Activated B cell treated with CpG ODN at 0.5 μM for 24 hours (primary cell): ENCODE measurements around the gene TM2D3. TPM values are rescaled to one million over a fixed set of nuclear protein-coding genes. Genes with fewer than 3 reads are reported as not detected.
"Not testable (repeated sequence)": the region's sequence is repeated elsewhere in the genome, so short reads cannot be mapped to it uniquely, and the experiment has no call there.

ENCODE experiments used
- ATAC-seq: fragments of 200-7000 bp; cut with Tn5 transposase; one replicate; pipeline ENCODE4 v1.10.0; 2021; ENCODE audit warnings: low read depth, mild to moderate bottlenecking, moderate library complexity
- CTCF ChIA-PET: fragments of 350-600 bp; sonication (Branson Sonifier 250); formaldehyde crosslinking; loops from one replicate; lab custom pipeline; 2021; ENCODE audit warnings: antibody characterized with exemption; lab: Charles Lee
- POLR2A ChIA-PET: fragments of 350-600 bp; sonication (Branson Sonifier 250); formaldehyde crosslinking; loops from one replicate; lab custom pipeline; 2021; ENCODE audit warnings: antibody characterized with exemption; lab: Charles Lee
- DNase-seq: peaks from one replicate; pipeline ENCODE4 v3.0.0; 2022
- H3K27ac Mint-ChIP-seq: one replicate; pipeline ENCODE4 v1.8.0; 2020; ENCODE audit warnings: mixed read lengths
- H3K27me3 Mint-ChIP-seq: one replicate; pipeline ENCODE4 v1.8.0; 2021; ENCODE audit warnings: mixed read lengths
- H3K36me3 Mint-ChIP-seq: one replicate; pipeline ENCODE4 v1.8.0; 2021; ENCODE audit warnings: low read depth, mixed read lengths
- H3K4me1 Mint-ChIP-seq: one replicate; pipeline ENCODE4 v1.8.0; 2021; ENCODE audit warnings: mixed read lengths
- H3K4me3 Mint-ChIP-seq: one replicate; pipeline ENCODE4 v1.8.0; 2020; ENCODE audit warnings: mild to moderate bottlenecking, mixed read lengths
- H3K9me3 Mint-ChIP-seq: one replicate; pipeline ENCODE4 v1.8.0; 2020; ENCODE audit warnings: mixed read lengths
- intact Hi-C: fragments of 100-400 bp; cut with micrococcal nuclease; formaldehyde crosslinking; loops from one replicate; pipeline ENCODE4 v1.15.1; 2024
- total RNA-seq: library from RNA; stranded (reverse); gene quantifications from 2 replicates; pipeline ENCODE4 v1.2.3, GENCODE V29; 2022
- TF ChIP-seq, protein P1 (sequence below): fragments of 200-600 bp; IDR thresholded peaks from one replicate; pipeline ENCODE4 v1.8.0; 2022; ENCODE audit warnings: antibody characterized with exemption, mild to moderate bottlenecking

Gene TM2D3
- total RNA-seq, 1 donor from 2014 or later, result 49.9 TPM

DNA sequence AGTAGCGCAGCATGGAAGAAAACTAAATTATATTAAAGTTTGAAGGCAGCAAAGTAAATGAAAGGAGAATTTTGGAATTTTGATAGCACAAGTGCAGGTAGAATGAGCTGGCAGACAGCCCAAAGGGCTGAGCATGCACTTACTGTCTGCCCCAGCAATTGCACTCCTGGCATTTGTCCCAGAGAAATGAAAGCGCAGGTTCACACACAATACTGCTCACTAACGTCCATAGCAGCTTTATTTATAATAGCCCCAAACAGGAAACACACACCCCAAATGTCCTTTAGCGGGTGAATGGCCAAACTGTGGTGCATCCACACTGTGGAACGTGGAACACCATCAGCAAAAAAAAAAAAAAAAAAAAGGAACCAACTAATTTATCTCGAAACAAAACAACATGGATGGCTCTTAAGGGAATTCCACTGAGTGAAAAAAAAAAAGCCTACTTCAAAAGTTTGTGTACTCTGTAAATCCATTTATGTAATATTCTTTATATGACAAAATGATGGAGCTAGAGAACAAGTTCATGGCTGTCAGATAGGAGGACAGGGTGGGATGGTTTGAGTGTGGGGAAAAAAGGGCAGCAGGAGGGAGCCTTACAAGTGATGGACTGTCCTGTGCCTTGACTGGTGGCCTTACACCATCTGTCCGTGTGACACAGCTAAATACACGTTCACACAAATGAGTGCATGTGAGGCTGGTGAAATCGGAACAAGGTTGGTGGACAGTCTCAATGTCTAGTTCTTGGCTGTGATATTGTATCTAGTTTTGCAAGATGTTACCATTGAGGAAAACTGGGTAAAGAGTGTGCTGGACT lies 6.0 kb upstream of the TM2D3 start:
- H3K27ac Mint-ChIP-seq, result no peak overlapping the region
- H3K4me1 Mint-ChIP-seq, result peaks cover 11% of the 10 kb centered on the region
- TF ChIP-seq, protein P1, sequence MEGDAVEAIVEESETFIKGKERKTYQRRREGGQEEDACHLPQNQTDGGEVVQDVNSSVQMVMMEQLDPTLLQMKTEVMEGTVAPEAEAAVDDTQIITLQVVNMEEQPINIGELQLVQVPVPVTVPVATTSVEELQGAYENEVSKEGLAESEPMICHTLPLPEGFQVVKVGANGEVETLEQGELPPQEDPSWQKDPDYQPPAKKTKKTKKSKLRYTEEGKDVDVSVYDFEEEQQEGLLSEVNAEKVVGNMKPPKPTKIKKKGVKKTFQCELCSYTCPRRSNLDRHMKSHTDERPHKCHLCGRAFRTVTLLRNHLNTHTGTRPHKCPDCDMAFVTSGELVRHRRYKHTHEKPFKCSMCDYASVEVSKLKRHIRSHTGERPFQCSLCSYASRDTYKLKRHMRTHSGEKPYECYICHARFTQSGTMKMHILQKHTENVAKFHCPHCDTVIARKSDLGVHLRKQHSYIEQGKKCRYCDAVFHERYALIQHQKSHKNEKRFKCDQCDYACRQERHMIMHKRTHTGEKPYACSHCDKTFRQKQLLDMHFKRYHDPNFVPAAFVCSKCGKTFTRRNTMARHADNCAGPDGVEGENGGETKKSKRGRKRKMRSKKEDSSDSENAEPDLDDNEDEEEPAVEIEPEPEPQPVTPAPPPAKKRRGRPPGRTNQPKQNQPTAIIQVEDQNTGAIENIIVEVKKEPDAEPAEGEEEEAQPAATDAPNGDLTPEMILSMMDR, result no peak
- intact Hi-C loops, result no loop called here
- no peaks in the 10 kb centered on the region for H3K9me3 Mint-ChIP-seq
- no peak overlapping the region for H3K4me3 Mint-ChIP-seq
- ATAC-seq, result no peak
- peaks cover 27% of the 10 kb centered on the region for H3K36me3 Mint-ChIP-seq
- ChIA-PET CTCF (no interaction called here), POLR2A (no interaction called here)
- no peaks in the 10 kb centered on the region for H3K27me3 Mint-ChIP-seq
- DNase-seq, result no peak

DNA sequence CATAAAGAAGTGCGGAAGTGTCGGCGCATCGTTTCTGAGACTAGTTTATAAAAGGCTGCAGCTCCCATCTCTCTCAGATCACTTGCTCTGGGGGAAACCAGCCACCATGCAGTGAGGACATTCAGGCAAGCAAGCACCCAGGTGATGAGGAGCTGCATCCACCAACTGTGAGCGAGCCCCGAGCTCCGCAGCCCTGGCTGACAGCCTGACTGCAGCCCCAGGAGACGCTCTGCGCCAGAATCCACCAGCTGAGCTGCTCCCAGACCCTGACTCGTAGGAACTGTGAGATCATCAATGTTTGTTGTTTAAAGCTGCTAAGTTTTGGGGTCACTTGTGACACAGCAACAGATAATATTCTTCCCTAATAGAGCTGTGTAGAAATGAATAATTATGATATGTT lies 5.0 kb upstream of the TM2D3 start:
- ChIA-PET CTCF (no interaction called here), POLR2A (no interaction called here)
- Mint-ChIP-seq H3K4me3 (no peak overlapping the region), H3K36me3 (peaks cover 24% of the 10 kb centered on the region), H3K9me3 (no peaks in the 10 kb centered on the region), H3K4me1 (peaks cover 17% of the 10 kb centered on the region), H3K27me3 (no peaks in the 10 kb centered on the region), H3K27ac (no peak overlapping the region)
- TF ChIP-seq, protein P1, result no peak
- ATAC-seq, result no peak
- intact Hi-C loops, result no loop called here
- DNase-seq, result no peak

DNA sequence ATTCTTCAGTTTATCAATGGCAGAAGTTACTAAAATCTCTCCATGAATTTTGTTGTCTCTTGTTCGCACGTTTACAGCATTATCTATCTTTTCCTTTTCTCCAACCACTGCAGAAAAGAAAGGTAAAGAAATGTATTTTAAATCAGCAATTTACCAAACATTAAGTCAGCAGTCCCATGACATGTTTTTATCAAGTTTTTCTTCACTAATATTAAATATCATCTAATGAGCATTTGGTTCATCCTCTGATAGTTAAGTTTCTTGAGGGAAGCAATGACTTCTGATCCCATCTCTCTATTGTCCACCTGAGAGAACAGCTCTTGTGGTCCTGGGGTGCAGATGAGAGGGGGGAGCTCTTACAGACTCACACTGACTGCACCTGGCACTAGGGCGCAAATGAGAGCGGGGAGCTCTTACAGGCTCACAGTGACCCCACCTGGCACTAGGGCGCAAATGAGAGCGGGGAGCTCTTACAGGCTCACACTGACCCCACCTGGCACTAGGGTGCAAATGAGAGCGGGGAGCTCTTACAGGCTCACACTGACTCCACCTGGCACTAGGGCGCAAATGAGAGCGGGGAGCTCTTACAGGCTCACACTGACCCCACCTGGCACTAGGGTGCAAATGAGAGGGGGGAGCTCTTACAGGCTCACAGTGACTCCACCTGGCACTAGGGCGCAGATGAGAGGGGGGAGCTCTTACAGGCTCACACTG lies 2.6 kb upstream of the TM2D3 start:
- not testable (repeated sequence) for H3K9me3 Mint-ChIP-seq, DNase-seq, H3K36me3 Mint-ChIP-seq, ATAC-seq, H3K27me3 Mint-ChIP-seq
- Mint-ChIP-seq H3K27ac (peak overlapping the region; percentile 50), H3K4me3 (peak overlapping the region; percentile 45), H3K4me1 (peaks cover 38% of the 10 kb centered on the region)
- POLR2A ChIA-PET, result interaction anchor here (0.7 to 4.3 kb wide), 3 partner anchors 69 to 366 kb away, joined by 3 to 29 read pairs (median 4); partner anchors contain the start of gene SNRPA1
- CTCF ChIA-PET, result interaction anchor here (0.7 to 1.4 kb wide), 6 partner anchors 13 to 379 kb away, joined by 3 to 5 read pairs (median 4); partner anchors contain the start of gene SNRPA1
- intact Hi-C loops, result loop anchor here (5.0 kb wide), 1 partner anchor 647 kb away; no protein-coding TSS in a partner anchor

DNA sequence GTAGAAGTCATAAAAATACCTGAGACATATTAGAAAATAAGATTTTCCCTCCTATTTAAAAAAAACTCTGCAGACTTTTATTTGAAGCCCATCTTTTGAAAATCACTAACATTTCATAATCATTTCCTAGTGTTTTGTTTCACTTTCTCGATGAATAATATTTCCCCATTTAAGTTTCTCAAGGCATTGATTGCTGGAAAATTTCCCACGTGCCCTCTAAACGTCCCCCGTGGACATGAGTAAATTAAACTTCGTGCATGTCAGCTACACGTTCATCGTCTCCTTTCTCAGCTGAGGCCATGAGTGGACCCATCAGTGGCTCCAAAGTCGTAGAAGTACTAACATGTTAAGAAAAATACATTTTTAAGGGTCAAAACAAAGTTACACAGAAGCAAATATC lies 2.0 kb upstream of the TM2D3 start:
- Mint-ChIP-seq H3K27me3 (no peaks in the 10 kb centered on the region), H3K36me3 (peaks cover 9% of the 10 kb centered on the region), H3K27ac (peak overlapping the region; percentile 50), H3K9me3 (no peaks in the 10 kb centered on the region), H3K4me1 (peaks cover 43% of the 10 kb centered on the region), H3K4me3 (peak overlapping the region; percentile 45)
- ChIA-PET CTCF (interaction anchor here (1.2 to 1.6 kb wide), 4 partner anchors 13 to 366 kb away, joined by 3 to 8 read pairs (median 5); no protein-coding TSS in a partner anchor), POLR2A (interaction anchor here (1.7 to 4.3 kb wide), 2 partner anchors 70 to 359 kb away, joined by 7 to 29 read pairs; partner anchors contain the start of genes SNRPA1 and TARS3)
- intact Hi-C loops, result loop anchor here (5.0 kb wide), 1 partner anchor 647 kb away; no protein-coding TSS in a partner anchor
- TF ChIP-seq, protein P1, result no peak
- DNase-seq, result no peak
- ATAC-seq, result no peak

DNA sequence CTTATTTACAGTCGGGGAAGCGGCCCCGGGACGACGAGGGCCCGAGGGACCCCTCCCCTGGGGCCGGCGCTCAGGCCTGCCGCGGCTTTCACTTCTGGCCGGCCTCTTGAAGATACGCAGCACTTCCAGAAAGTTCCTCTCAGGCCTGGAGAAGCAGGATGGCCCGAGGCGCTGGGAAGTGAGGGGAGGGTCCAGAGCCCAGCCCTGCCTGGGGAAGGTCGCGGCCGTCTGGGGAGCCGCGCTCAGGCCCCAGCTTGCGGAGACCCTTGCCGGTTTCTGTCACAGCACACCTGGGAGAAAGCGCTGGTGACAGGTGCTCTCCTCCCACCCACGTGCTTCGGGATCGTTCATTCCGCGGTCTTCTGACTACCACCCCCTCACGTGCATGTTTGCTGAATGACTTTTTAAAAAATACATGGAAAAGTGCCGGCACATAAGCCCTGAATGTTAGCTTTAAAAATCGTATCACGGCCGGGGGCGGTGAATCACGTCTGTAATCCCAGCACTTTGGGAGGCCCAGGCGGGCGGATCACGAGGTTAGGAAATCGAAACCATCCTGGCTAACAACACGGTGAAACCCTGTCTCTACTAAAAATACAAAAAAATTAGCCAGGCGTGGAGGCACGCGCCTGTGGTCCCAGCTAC lies 727 bp upstream of the TM2D3 start:
- intact Hi-C loops, result loop anchor here (1.0 to 5.0 kb wide), 6 partner anchors 71 to 1051 kb away; partner anchors contain the start of genes ASB7, CHSY1, LINS1 and LRRK1
- peaks cover 20% of the 10 kb centered on the region for H3K36me3 Mint-ChIP-seq
- no peaks in the 10 kb centered on the region for H3K27me3 Mint-ChIP-seq
- peaks cover 46% of the 10 kb centered on the region for H3K4me1 Mint-ChIP-seq
- no peak for ATAC-seq
- DNase-seq, result no peak
- TF ChIP-seq, protein P1, result no peak
- CTCF ChIA-PET, result interaction anchor here (1.6 kb wide), 2 partner anchors 12 to 364 kb away, joined by 5 to 8 read pairs; no protein-coding TSS in a partner anchor
- peak overlapping the region; percentile 92 for H3K4me3 Mint-ChIP-seq
- peak overlapping the region; percentile 95 for H3K27ac Mint-ChIP-seq
- H3K9me3 Mint-ChIP-seq, result no peaks in the 10 kb centered on the region
- POLR2A ChIA-PET, result interaction anchor here (1.7 to 4.3 kb wide), 2 partner anchors 71 to 357 kb away, joined by 7 to 29 read pairs; partner anchors contain the start of genes SNRPA1 and TARS3
